IPS-15b (cell line): ENCODE results near the gene SMIM24.
"Not testable (repeated sequence)": the region's sequence is repeated elsewhere in the genome, so short reads cannot be mapped to it uniquely, and the experiment has no call there.

Experiments
- H3K27me3 ChIP-seq: one replicate; pipeline ENCODE4 v1.6.1; 2013; ENCODE audit warnings: low read length; ENCODE audit not compliant: control insufficient read depth, insufficient read depth
- H3K36me3 ChIP-seq: one replicate; pipeline ENCODE4 v1.6.1; 2013; ENCODE audit warnings: low read length; ENCODE audit not compliant: control insufficient read depth, insufficient read depth
- H3K4me1 ChIP-seq: one replicate; pipeline ENCODE4 v1.6.1; 2013; ENCODE audit warnings: mild to moderate bottlenecking, low read length; ENCODE audit not compliant: control insufficient read depth, insufficient read depth
- H3K4me3 ChIP-seq: one replicate; pipeline ENCODE4 v1.5.1; 2013; ENCODE audit warnings: low read depth, low read length
- H3K9ac ChIP-seq: one replicate; pipeline ENCODE4 v1.6.1; 2013; ENCODE audit warnings: low read depth, mild to moderate bottlenecking, low read length
- H3K9me3 ChIP-seq: one replicate; pipeline ENCODE4 v1.6.1; 2013; ENCODE audit warnings: mild to moderate bottlenecking, low read length; ENCODE audit not compliant: control insufficient read depth, insufficient read depth

Gene SMIM24

GRCh38 chr19:3480383-3481091, at the start of gene SMIM24:
Gene SMIM24 (minus strand): TSS chr19:3480525. CDS start chr19:3480463, 62 bp downstream.
- Histone ChIP-seq H3K9ac (no peak within 1 kb of the TSS), H3K36me3 (no peaks in the 10 kb centered on the region), H3K27me3 (peaks cover 8% of the 10 kb centered on the region), H3K9me3 (no peaks in the 10 kb centered on the region), H3K4me1 (peaks cover 2% of the 10 kb centered on the region), H3K4me3 (peak within 1 kb of the TSS; percentile 35)

- H3K4me3 ChIP-seq: not testable (repeated sequence)
- H3K36me3 ChIP-seq: peaks cover 56% of the 10 kb centered on the region
These were observed 49.0 kb upstream of the SMIM24 start for GRCh38 chr19:3529299-3529698.

GRCh38 chr19:3528539-3529211, 48.4 kb upstream of the SMIM24 start:
- no peak overlapping the region for H3K9ac ChIP-seq
- no peaks in the 10 kb centered on the region for H3K4me1 ChIP-seq
- H3K27me3 ChIP-seq: no peaks in the 10 kb centered on the region
- H3K9me3 ChIP-seq: no peaks in the 10 kb centered on the region
- H3K36me3 ChIP-seq: peaks cover 61% of the 10 kb centered on the region
- H3K4me3 ChIP-seq: no peak overlapping the region

More at GRCh38 chr19:3529299-3529698, 49.0 kb upstream of the SMIM24 start:
- H3K27me3 ChIP-seq, H3K4me1 ChIP-seq, H3K9ac ChIP-seq, H3K9me3 ChIP-seq: not testable (repeated sequence)

GRCh38 chr19:3528080-3528479, 47.8 kb upstream of the SMIM24 start:
- no peaks in the 10 kb centered on the region for H3K9me3 ChIP-seq
- H3K36me3 ChIP-seq: peaks cover 60% of the 10 kb centered on the region
- no peaks in the 10 kb centered on the region for H3K4me1 ChIP-seq
- no peak overlapping the region for H3K4me3 ChIP-seq
- H3K27me3 ChIP-seq: no peaks in the 10 kb centered on the region
- H3K9ac ChIP-seq: no peak overlapping the region

GRCh38 chr19:3527238-3527910, 47.0 kb upstream of the SMIM24 start:
- no peak overlapping the region for H3K9ac ChIP-seq
- H3K4me3 ChIP-seq: no peak overlapping the region
- no peaks in the 10 kb centered on the region for H3K4me1 ChIP-seq
- H3K36me3 ChIP-seq: peaks cover 55% of the 10 kb centered on the region
- H3K9me3 ChIP-seq: no peaks in the 10 kb centered on the region
- H3K27me3 ChIP-seq: no peaks in the 10 kb centered on the region

GRCh38 chr19:3526507-3527237, 46.3 kb upstream of the SMIM24 start:
- Histone ChIP-seq H3K36me3 (peaks cover 48% of the 10 kb centered on the region), H3K9me3 (no peaks in the 10 kb centered on the region)

GRCh38 chr19:3524904-3525451, 44.7 kb upstream of the SMIM24 start:
- Histone ChIP-seq H3K27me3 (no peaks in the 10 kb centered on the region), H3K36me3 (peaks cover 42% of the 10 kb centered on the region), H3K9me3 (no peaks in the 10 kb centered on the region), H3K9ac (no peak overlapping the region), H3K4me1 (no peaks in the 10 kb centered on the region), H3K4me3 (no peak overlapping the region)

More at GRCh38 chr19:3526507-3527237, 46.3 kb upstream of the SMIM24 start:
- H3K4me3 ChIP-seq: no peak overlapping the region
- H3K4me1 ChIP-seq: no peaks in the 10 kb centered on the region
- no peaks in the 10 kb centered on the region for H3K27me3 ChIP-seq
- H3K9ac ChIP-seq: no peak overlapping the region

- no peak overlapping the region for H3K4me3 ChIP-seq
- peaks cover 44% of the 10 kb centered on the region for H3K36me3 ChIP-seq
These were observed 43.9 kb upstream of the SMIM24 start for GRCh38 chr19:3524078-3524842.

GRCh38 chr19:3523361-3524077, 43.2 kb upstream of the SMIM24 start:
- Histone ChIP-seq H3K9me3 (no peaks in the 10 kb centered on the region), H3K36me3 (peaks cover 46% of the 10 kb centered on the region)

More at GRCh38 chr19:3524078-3524842, 43.9 kb upstream of the SMIM24 start:
- H3K9me3 ChIP-seq: no peaks in the 10 kb centered on the region
- H3K9ac ChIP-seq: no peak overlapping the region
- no peaks in the 10 kb centered on the region for H3K4me1 ChIP-seq
- no peaks in the 10 kb centered on the region for H3K27me3 ChIP-seq

More at GRCh38 chr19:3523361-3524077, 43.2 kb upstream of the SMIM24 start:
- Histone ChIP-seq H3K27me3 (no peaks in the 10 kb centered on the region), H3K4me1 (peaks cover 4% of the 10 kb centered on the region), H3K9ac (no peak overlapping the region), H3K4me3 (no peak overlapping the region)
